Measurements from ENCODE around the gene UPF2. TPM values are rescaled to one million over a fixed set of nuclear protein-coding genes. Genes with fewer than 3 reads are reported as not detected.

UPF2 gene
- total RNA-seq, 1 experiment from 2014 or later = 30.6 TPM

- no peaks in the 10 kb centered on the region for H3K9me3 ChIP-seq (ENCODE audit: low read depth, low read length, poor library complexity, severe bottlenecking)
- TF ChIP-seq CTCF (conservative IDR thresholded peaks at IDR 0.05; ENCODE audit: low read depth, low read length) = no peak
- TF ChIP-seq EZH2 (IDR thresholded peaks at IDR 0.05; ENCODE audit: borderline replicate concordance, low read depth, low read length, poor library complexity, severe bottlenecking) = no peak
- POLR2A ChIA-PET (ENCODE audit: low non-redundant PET) = no interaction called here
- H3K4me3 ChIP-seq (ENCODE audit: low read depth, low read length, poor library complexity, severe bottlenecking) = no peak overlapping the region
- no peak overlapping the region for H3K27ac ChIP-seq (ENCODE audit: low read depth, low read length, poor library complexity, severe bottlenecking)
- CTCF ChIA-PET = no interaction called here
- no peaks in the 10 kb centered on the region for H3K27me3 ChIP-seq (replicated peaks; ENCODE audit: insufficient read depth, low read depth, low read length, poor library complexity)
- intact Hi-C loops (cut with micrococcal nuclease; ENCODE audit: unreplicated experiment) = no loop called here
- DNase-seq (ENCODE audit: low spot score) = no peak
- no TSS peak for BruUV-seq (replicated peaks)
- H3K4me1 ChIP-seq (ENCODE audit: insufficient read depth, low read length, poor library complexity, severe bottlenecking) = peaks cover 3% of the 10 kb centered on the region
- H3K36me3 ChIP-seq (ENCODE audit: insufficient read depth, low read length, poor library complexity, severe bottlenecking) = no peaks in the 10 kb centered on the region
These were observed 13.1 kb upstream of the UPF2 start for GRCh38 chr10:12055732-12056131.

GRCh38 chr10:12051241-12051640 lies 8.6 kb upstream of the UPF2 start:
- ChIA-PET POLR2A (ENCODE audit: low non-redundant PET) (no interaction called here), CTCF (no interaction called here)
- Histone ChIP-seq H3K4me1 (ENCODE audit: insufficient read depth, low read length, poor library complexity, severe bottlenecking) (peaks cover 3% of the 10 kb centered on the region), H3K27ac (ENCODE audit: low read depth, low read length, poor library complexity, severe bottlenecking) (no peak overlapping the region), H3K36me3 (ENCODE audit: insufficient read depth, low read length, poor library complexity, severe bottlenecking) (no peaks in the 10 kb centered on the region), H3K27me3 (replicated peaks; ENCODE audit: insufficient read depth, low read depth, low read length, poor library complexity) (no peaks in the 10 kb centered on the region), H3K9me3 (ENCODE audit: low read depth, low read length, poor library complexity, severe bottlenecking) (no peaks in the 10 kb centered on the region), H3K4me3 (ENCODE audit: low read depth, low read length, poor library complexity, severe bottlenecking) (no peak overlapping the region)
- intact Hi-C loops (cut with micrococcal nuclease; ENCODE audit: unreplicated experiment) = no loop called here
- no peak for TF ChIP-seq EZH2 (IDR thresholded peaks at IDR 0.05; ENCODE audit: borderline replicate concordance, low read depth, low read length, poor library complexity, severe bottlenecking)
- no peak for TF ChIP-seq CTCF (conservative IDR thresholded peaks at IDR 0.05; ENCODE audit: low read depth, low read length)
- DNase-seq (ENCODE audit: low spot score) = no peak
- BruUV-seq (replicated peaks) = no TSS peak

GRCh38 chr10:12050528-12050927 lies 7.9 kb upstream of the UPF2 start:
- no TSS peak for BruUV-seq (replicated peaks)

More at GRCh38 chr10:12050528-12050927, 7.9 kb upstream of the UPF2 start:
- TF ChIP-seq EZH2 (IDR thresholded peaks at IDR 0.05; ENCODE audit: borderline replicate concordance, low read depth, low read length, poor library complexity, severe bottlenecking) = no peak
- no peak for TF ChIP-seq CTCF (conservative IDR thresholded peaks at IDR 0.05; ENCODE audit: low read depth, low read length)
- no peaks in the 10 kb centered on the region for H3K36me3 ChIP-seq (ENCODE audit: insufficient read depth, low read length, poor library complexity, severe bottlenecking)
- no peak overlapping the region for H3K4me3 ChIP-seq (ENCODE audit: low read depth, low read length, poor library complexity, severe bottlenecking)
- no peaks in the 10 kb centered on the region for H3K27me3 ChIP-seq (replicated peaks; ENCODE audit: insufficient read depth, low read depth, low read length, poor library complexity)
- H3K9me3 ChIP-seq (ENCODE audit: low read depth, low read length, poor library complexity, severe bottlenecking) = no peaks in the 10 kb centered on the region
- peaks cover 3% of the 10 kb centered on the region for H3K4me1 ChIP-seq (ENCODE audit: insufficient read depth, low read length, poor library complexity, severe bottlenecking)
- POLR2A ChIA-PET (ENCODE audit: low non-redundant PET) = no interaction called here
- intact Hi-C loops (cut with micrococcal nuclease; ENCODE audit: unreplicated experiment) = no loop called here
- H3K27ac ChIP-seq (ENCODE audit: low read depth, low read length, poor library complexity, severe bottlenecking) = no peak overlapping the region
- CTCF ChIA-PET = no interaction called here
- no peak for DNase-seq (ENCODE audit: low spot score)

All from A673 (cell line).